Lower leg skin (tissue), 3 donors: ENCODE measurements around the gene WARS2.

Experiments
- POLR2A ChIP-seq, 2 donors: fragments of 450-650 bp; IDR thresholded peaks; one replicate each; pipeline ENCODE4 v1.6.1; 2016 to 2017; ENCODE audit warnings: antibody characterized with exemption in 2 of 2, mild to moderate bottlenecking in 1 of 2, moderate library complexity in 1 of 2
- TF ChIP-seq, protein P1 (sequence below), 3 donors: fragments of 450-650 bp; IDR thresholded peaks; one replicate each; pipeline ENCODE4 v1.5.1; 2016; ENCODE audit warnings: antibody characterized with exemption in 3 of 3, mild to moderate bottlenecking in 3 of 3, moderate library complexity in 2 of 3

DNA sequence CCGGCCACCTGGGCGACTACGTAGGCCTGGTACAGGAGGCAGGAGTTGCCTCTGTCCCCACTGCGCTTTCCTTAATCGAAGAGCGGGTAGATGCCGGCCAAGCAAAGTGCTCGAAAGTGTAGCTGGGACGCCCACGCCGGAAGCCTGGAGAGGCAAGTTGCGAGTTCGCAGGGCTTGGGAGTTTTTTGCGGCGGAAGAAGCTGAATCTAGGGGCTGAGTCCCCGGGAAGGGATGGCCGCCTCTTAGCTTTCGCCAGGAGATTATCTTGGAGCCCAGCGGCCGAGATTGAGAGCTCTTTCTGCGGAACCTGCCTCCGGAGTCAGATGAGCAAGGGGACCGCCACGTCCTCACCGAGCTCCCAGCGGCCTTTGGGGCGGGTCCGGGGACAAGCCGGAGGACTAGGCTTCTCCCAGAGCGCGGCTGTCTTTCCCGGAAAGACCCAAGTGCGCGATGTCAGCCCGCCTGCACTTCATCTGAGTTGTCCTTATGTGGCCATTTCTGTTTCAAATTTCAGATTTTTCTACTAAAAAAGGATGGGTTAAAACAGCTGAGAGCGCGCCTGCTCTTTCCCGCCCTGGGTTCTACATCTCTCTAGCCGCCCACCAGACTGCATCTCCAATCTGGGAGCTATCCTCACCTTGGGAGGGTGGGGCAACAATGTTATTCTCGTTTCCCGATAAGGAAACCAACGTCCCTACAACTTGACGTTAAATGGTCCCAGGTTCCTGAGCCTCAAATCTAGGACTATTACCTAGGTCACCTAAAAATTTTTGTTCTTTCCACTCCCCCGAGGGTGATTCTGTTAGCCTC is 139.9 kb downstream of the WARS2 start:
- no peak for TF ChIP-seq POLR2A (IDR thresholded peaks at IDR 0.05)
- TF ChIP-seq, protein P1, sequence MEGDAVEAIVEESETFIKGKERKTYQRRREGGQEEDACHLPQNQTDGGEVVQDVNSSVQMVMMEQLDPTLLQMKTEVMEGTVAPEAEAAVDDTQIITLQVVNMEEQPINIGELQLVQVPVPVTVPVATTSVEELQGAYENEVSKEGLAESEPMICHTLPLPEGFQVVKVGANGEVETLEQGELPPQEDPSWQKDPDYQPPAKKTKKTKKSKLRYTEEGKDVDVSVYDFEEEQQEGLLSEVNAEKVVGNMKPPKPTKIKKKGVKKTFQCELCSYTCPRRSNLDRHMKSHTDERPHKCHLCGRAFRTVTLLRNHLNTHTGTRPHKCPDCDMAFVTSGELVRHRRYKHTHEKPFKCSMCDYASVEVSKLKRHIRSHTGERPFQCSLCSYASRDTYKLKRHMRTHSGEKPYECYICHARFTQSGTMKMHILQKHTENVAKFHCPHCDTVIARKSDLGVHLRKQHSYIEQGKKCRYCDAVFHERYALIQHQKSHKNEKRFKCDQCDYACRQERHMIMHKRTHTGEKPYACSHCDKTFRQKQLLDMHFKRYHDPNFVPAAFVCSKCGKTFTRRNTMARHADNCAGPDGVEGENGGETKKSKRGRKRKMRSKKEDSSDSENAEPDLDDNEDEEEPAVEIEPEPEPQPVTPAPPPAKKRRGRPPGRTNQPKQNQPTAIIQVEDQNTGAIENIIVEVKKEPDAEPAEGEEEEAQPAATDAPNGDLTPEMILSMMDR (IDR thresholded peaks at IDR 0.05), result no peak
